Activated CD4-positive, alpha-beta T cell treated with anti-CD3 and anti-CD28 coated beads for 36 hours (primary cell): Measurements from ENCODE around the gene TMEM184A. TPM values are rescaled to one million over a fixed set of nuclear protein-coding genes. Genes with fewer than 3 reads are reported as not detected.

Source experiments
- ATAC-seq: fragments of 200-7000 bp; cut with Tn5 transposase; one replicate; pipeline ENCODE4 v1.10.0; 2021; ENCODE audit warnings: mild to moderate bottlenecking, moderate library complexity
- CTCF ChIA-PET: fragments of 350-600 bp; sonication (Branson Sonifier 250); formaldehyde crosslinking; loops from one replicate; lab custom pipeline; 2021; ENCODE audit warnings: antibody characterized with exemption; lab: Charles Lee
- POLR2A ChIA-PET: fragments of 350-600 bp; sonication (Branson Sonifier 250); formaldehyde crosslinking; loops from one replicate; lab custom pipeline; 2021; ENCODE audit warnings: antibody characterized with exemption, inconsistent platforms; lab: Charles Lee
- DNase-seq: peaks from one replicate; pipeline ENCODE4 v3.0.0-alpha.2; 2020
- H3K27ac Mint-ChIP-seq: one replicate; pipeline ENCODE4 v1.8.0; 2021; ENCODE audit warnings: mixed read lengths
- H3K27me3 Mint-ChIP-seq: one replicate; pipeline ENCODE4 v1.8.0; 2021; ENCODE audit warnings: mixed read lengths
- H3K36me3 Mint-ChIP-seq: one replicate; pipeline ENCODE4 v1.8.0; 2021; ENCODE audit warnings: low read depth, mixed read lengths
- H3K4me1 Mint-ChIP-seq: one replicate; pipeline ENCODE4 v1.8.0; 2021; ENCODE audit warnings: mixed read lengths
- H3K4me3 Mint-ChIP-seq: one replicate; pipeline ENCODE4 v1.8.0; 2021; ENCODE audit warnings: mild to moderate bottlenecking, moderate library complexity, mixed read lengths
- H3K9me3 Mint-ChIP-seq: one replicate; pipeline ENCODE4 v1.8.0; 2021; ENCODE audit warnings: low read depth, mixed read lengths
- intact Hi-C, 2 experiments: fragments of 100-400 bp; cut with DNase I in 1 of 2; cut with micrococcal nuclease in 1 of 2; formaldehyde crosslinking; loops; one replicate each; pipeline versions ENCODE4 v1.14.2 to v1.15.1; 2022 to 2024; cut with DNase I, micrococcal nuclease
- total RNA-seq, 2 experiments: library from RNA; stranded (reverse); gene quantifications; one replicate each; pipeline ENCODE4 v1.2.3, GENCODE V29; 2021

Gene TMEM184A
- total RNA-seq, 2 experiments from 2014 or later, result 0.05 to 0.14 TPM

DNA sequence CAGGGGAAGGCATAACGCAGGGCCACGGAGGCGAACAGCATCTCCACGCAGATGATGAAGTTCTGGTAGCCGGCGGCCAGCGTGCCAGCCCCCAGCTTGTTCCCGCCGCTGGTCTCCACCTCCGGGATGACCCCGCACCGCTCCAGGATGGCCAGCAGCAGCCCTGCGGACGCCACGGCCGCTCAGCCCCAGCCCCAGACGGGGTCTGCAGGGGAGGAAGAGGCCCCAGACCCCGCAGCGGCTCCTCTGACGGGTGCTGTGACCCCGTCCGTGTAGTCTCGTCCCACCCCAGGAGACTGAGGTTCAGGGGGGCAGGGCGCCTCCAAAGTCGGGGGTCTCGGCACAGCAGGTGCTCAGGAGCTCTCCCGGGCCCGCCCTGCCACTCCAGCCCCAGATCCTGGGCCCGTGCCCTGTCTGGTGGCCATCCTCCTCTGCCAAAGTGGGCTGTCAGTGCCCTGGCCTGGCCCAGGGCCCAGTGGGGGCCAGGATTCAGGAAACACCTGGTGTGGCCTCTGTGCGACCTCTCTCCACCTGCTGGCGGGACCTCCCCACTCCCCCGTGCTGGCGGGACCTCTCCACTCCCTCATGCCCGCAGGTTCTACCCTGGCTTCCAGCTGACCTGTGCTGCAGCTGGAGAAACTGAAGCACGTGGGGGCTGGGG lies 8.1 kb downstream of the TMEM184A start:
- ATAC-seq, result no peak
- intact Hi-C loops, result no loop called here
- Mint-ChIP-seq H3K4me1 (no peaks in the 10 kb centered on the region), H3K27me3 (no peaks in the 10 kb centered on the region), H3K36me3 (no peaks in the 10 kb centered on the region), H3K27ac (no peak overlapping the region), H3K9me3 (no peaks in the 10 kb centered on the region), H3K4me3 (no peak overlapping the region)
- ChIA-PET CTCF (interaction anchor here (0.6 kb wide), 1 partner anchor 13 kb away, joined by 3 read pairs; no protein-coding TSS in a partner anchor), POLR2A (no interaction called here)
- DNase-seq, result no peak

GRCh38 chr7:1546909-1547776 lies 8.9 kb downstream of the TMEM184A start:
- intact Hi-C loops, result no loop called here
- DNase-seq (no peak), ATAC-seq (no peak)
- ChIA-PET CTCF (interaction anchor here (0.6 kb wide), 1 partner anchor 12 kb away, joined by 3 read pairs; no protein-coding TSS in a partner anchor), POLR2A (no interaction called here)
- Mint-ChIP-seq H3K9me3 (no peaks in the 10 kb centered on the region), H3K4me1 (no peaks in the 10 kb centered on the region), H3K4me3 (no peak overlapping the region), H3K27ac (no peak overlapping the region), H3K36me3 (peaks cover 3% of the 10 kb centered on the region), H3K27me3 (no peaks in the 10 kb centered on the region)

DNA sequence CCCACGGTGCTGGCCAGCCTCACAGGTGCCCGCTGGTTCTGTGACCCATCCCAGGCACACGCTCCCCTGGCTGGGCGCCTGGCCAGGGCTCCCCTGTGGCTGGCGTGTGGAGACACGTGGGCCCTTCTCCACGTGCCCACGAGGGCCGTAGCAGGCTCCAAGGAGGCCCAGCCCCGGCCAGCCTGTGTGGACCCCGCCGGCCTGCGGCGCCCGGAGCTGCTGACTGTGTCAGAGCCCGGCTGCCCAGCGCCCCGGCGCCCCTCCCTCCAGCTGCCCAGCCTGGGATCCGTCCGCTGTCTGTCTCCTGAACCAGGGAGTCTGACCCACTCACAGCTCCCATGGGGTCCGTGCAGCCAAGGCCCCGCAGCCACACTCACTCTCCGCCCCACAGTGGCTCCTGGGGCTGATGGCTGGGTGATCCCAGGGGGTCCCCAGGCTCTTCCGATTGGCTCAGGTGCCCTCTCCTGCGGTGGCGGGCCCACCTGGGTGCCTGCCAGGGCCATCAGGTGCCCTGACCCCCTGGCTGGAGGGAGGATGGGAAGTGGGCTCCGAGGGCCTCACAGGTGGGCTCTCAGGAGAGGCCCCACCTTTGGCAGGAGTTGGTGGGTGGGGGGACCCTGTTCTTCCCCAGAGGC lies 9.6 kb downstream of the TMEM184A start:
- DNase-seq (no peak), ATAC-seq (no peak)
- peaks cover 4% of the 10 kb centered on the region for H3K36me3 Mint-ChIP-seq
- H3K4me3 Mint-ChIP-seq, result no peak overlapping the region
- ChIA-PET CTCF (no interaction called here), POLR2A (no interaction called here)
- H3K9me3 Mint-ChIP-seq, result no peaks in the 10 kb centered on the region
- no peaks in the 10 kb centered on the region for H3K4me1 Mint-ChIP-seq
- H3K27me3 Mint-ChIP-seq, result no peaks in the 10 kb centered on the region
- no peak overlapping the region for H3K27ac Mint-ChIP-seq
- intact Hi-C loops, result no loop called here

DNA sequence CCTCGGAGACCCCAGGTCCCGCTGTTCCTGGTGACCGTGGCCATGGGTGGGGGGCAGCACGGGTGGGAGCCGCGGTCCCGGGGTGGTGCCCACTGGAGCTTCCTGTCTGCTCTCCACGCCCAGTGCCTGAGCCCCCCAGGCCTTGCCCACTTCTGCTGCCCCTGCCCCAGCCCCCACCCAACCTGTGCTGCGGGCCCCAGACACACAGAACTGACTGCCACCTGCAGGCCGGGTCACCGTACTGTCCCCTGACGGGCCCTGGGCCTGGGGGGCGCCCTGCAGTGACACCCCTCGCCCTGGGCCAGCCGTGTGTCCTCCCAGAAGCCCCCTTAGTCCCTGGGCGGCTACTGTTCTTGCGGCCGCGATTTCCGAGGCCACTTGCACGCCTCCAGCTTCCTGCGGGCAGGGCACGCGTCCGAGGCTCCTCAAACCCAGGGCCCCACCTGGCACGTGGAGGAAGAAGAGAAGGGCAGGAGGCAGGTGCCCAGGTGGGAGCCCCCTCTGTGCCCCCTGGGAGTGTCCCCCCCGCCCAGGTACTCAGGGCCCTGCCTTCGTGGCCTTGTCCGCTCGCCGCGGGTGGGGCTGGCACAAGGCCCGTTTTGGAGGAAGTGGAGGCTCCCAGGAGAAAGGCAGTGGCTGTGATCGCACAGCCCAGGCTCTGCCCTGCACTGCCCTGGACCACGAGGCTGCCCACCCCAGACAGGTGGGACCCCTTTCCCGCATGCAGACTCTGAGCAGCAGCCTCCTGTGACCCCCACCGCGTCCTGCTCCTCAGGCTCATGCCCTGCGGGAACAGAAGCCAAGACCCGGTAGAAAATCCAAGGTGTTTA lies 10.4 kb downstream of the TMEM184A start:
- no peak for DNase-seq
- no peak for ATAC-seq
- Mint-ChIP-seq H3K36me3 (peaks cover 4% of the 10 kb centered on the region), H3K4me1 (no peaks in the 10 kb centered on the region), H3K27me3 (no peaks in the 10 kb centered on the region), H3K9me3 (no peaks in the 10 kb centered on the region), H3K27ac (no peak overlapping the region), H3K4me3 (no peak overlapping the region)
- ChIA-PET POLR2A (no interaction called here), CTCF (no interaction called here)
- intact Hi-C loops, result no loop called here

- H3K4me1 Mint-ChIP-seq, result no peaks in the 10 kb centered on the region
- no peak overlapping the region for H3K4me3 Mint-ChIP-seq
- CTCF ChIA-PET, result no interaction called here
- intact Hi-C loops, result no loop called here
- ATAC-seq, result no peak
- H3K27ac Mint-ChIP-seq, result no peak overlapping the region
- H3K9me3 Mint-ChIP-seq, result no peaks in the 10 kb centered on the region
- POLR2A ChIA-PET, result no interaction called here
- H3K36me3 Mint-ChIP-seq, result peaks cover 6% of the 10 kb centered on the region
- no peaks in the 10 kb centered on the region for H3K27me3 Mint-ChIP-seq
- no peak for DNase-seq
Observed at GRCh38 chr7:1544896-1545416, 11.0 kb downstream of the TMEM184A start.

DNA sequence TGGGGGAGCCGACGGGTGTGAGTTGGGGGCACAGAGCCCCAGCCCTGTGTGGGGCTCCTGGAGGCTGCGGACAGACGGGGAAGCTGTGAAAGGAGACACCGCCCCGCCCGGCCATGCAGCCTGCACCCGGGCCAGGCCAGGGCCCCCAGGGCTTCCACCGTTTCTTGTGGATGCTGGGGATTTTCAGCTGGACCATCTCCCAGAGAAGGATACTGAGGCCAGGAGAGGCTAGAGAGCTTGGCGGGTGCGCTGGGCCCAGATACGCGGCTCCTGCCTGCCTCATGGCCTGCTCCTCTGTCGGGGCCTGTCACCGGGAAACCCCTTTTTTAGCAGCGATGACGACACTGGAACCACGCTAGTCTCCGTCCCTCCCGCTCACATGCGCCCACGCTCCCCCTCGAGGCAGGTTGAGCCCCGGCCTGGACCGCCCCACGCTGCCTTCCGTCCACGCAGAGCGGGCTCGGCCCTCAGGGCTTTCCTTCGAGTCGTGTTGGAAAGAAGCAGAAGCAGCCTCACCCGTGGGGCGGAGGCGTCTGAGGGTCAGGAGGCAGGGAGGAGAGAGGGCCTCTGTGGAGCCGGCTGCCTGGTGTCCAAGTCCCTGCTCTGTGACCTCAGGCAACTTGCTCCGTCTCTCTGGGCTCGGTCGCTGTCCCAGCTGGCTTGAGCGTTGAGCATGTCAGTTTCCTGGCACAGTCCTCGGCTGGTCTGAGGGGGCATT lies 11.7 kb downstream of the TMEM184A start:
- H3K4me1 Mint-ChIP-seq, result no peaks in the 10 kb centered on the region
- no peak for ATAC-seq
- CTCF ChIA-PET, result no interaction called here
- H3K9me3 Mint-ChIP-seq, result no peaks in the 10 kb centered on the region
- DNase-seq, result no peak
- peaks cover 6% of the 10 kb centered on the region for H3K36me3 Mint-ChIP-seq
- intact Hi-C loops, result no loop called here
- H3K27ac Mint-ChIP-seq, result no peak overlapping the region
- POLR2A ChIA-PET, result no interaction called here
- no peak overlapping the region for H3K4me3 Mint-ChIP-seq
- H3K27me3 Mint-ChIP-seq, result no peaks in the 10 kb centered on the region

DNA sequence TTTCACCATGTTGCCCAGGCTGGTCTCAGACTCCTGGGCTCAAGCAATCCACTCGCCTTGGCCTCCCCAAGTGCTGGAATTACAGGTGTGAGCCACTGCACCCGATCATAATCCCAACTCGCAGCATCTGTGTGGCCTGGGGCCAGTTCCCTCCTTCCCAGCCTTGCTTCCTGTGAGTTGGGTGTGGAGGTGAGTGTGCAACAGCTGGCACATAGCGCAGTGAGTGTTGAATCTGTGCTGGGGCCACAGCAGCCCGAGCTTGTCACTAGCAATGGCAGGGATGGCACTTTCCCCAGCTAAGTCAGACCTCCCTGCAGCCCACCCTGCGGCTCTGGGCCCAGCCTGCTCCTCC lies 12.2 kb downstream of the TMEM184A start:
- Mint-ChIP-seq H3K4me3 (no peak overlapping the region), H3K9me3 (no peaks in the 10 kb centered on the region), H3K27ac (no peak overlapping the region), H3K4me1 (no peaks in the 10 kb centered on the region), H3K27me3 (no peaks in the 10 kb centered on the region), H3K36me3 (peaks cover 7% of the 10 kb centered on the region)
- DNase-seq, result no peak
- intact Hi-C loops, result no loop called here
- no peak for ATAC-seq
- POLR2A ChIA-PET, result interaction anchor here (0.6 kb wide), 1 partner anchor 10 kb away, joined by 5 read pairs; no protein-coding TSS in a partner anchor
- CTCF ChIA-PET, result no interaction called here

DNA sequence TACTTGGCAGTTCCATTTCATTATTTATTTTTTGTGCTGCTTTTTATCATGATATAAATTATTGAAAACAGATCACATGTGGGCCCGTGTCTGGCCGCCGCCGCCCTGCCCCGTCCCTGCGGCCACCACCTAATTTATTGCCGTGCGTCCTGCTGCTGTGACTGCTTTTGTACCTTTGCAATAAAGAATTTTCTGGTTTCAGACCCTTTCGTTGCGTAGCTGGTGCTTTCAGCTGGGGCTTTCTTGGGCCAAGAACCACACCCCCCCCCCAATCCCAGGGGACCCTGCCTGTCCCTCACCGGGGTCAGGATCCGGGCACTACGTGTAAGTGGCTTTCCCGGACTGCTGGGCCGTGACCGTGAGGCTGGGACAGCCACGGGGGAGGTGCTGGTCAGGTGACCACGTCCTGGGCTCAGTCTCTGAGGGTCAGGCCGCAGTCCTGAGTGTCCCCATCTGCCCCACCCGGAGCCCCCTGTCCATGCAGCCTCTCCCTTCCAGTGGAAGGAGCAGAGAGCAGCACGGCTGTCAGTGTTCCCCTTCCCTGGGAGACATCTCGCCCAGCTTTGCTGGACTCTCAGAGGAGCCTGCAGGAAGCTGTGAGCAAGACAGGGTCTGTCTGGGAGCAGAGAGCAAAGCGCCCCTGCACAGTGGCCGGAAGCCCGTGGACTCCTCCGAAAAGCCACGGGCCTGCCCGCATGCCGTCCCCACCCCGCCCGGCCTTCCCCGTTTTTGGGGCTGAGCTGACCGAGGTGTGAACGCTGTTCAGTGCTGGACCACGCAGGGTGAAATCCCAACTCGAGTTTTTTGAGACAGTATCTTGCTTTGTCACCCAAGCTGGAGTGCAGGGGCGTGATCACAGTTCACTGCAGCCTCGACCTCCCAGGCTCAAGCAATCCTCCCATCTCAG lies 12.9 kb downstream of the TMEM184A start:
- H3K9me3 Mint-ChIP-seq, result no peaks in the 10 kb centered on the region
- no peaks in the 10 kb centered on the region for H3K27me3 Mint-ChIP-seq
- CTCF ChIA-PET, result no interaction called here

GRCh38 chr7:1542329-1542728 lies 13.7 kb downstream of the TMEM184A start:
- no peak for DNase-seq
- Mint-ChIP-seq H3K9me3 (no peaks in the 10 kb centered on the region), H3K27me3 (no peaks in the 10 kb centered on the region), H3K36me3 (peaks cover 10% of the 10 kb centered on the region), H3K4me3 (no peak overlapping the region), H3K27ac (no peak overlapping the region), H3K4me1 (peaks cover 2% of the 10 kb centered on the region)
- intact Hi-C loops, result no loop called here
- ATAC-seq, result no peak
- CTCF ChIA-PET, result no interaction called here
- POLR2A ChIA-PET, result no interaction called here

More for the DNA sequence above, 12.9 kb downstream of the TMEM184A start:
- Mint-ChIP-seq H3K36me3 (peaks cover 8% of the 10 kb centered on the region), H3K27ac (no peak overlapping the region), H3K4me1 (no peaks in the 10 kb centered on the region), H3K4me3 (no peak overlapping the region)
- DNase-seq (no peak), ATAC-seq (no peak)
- intact Hi-C loops, result no loop called here
- POLR2A ChIA-PET, result interaction anchor here (0.6 kb wide), 1 partner anchor 9 kb away, joined by 5 read pairs; no protein-coding TSS in a partner anchor
